KMS-11 (cell line): Measurements from ENCODE around the gene CORO2B.

Experiments
- H2AFZ ChIP-seq: fragments of 200-600 bp; sonication (generic); 2 replicates; pipeline ENCODE4 v1.6.1; 2016; ENCODE audit warnings: antibody characterized with exemption, mixed run types, low read depth
- H3K27ac ChIP-seq: fragments of 200-600 bp; sonication (generic); 2 replicates; pipeline ENCODE4 v1.6.1; 2016; ENCODE audit warnings: mild to moderate bottlenecking, mixed run types
- H3K27me3 ChIP-seq: fragments of 200-600 bp; sonication (generic); 2 replicates; pipeline ENCODE4 v1.6.1; 2017; ENCODE audit warnings: mild to moderate bottlenecking, low read depth, mixed run types, moderate library complexity; ENCODE audit not compliant: insufficient read depth
- H3K36me3 ChIP-seq: fragments of 200-600 bp; sonication (generic); 2 replicates; pipeline ENCODE4 v1.6.1; 2017; ENCODE audit warnings: mild to moderate bottlenecking, mixed run types; ENCODE audit not compliant: insufficient read depth
- H3K4me1 ChIP-seq: fragments of 200-600 bp; sonication (generic); 2 replicates; pipeline ENCODE4 v1.6.1; 2016; ENCODE audit warnings: mild to moderate bottlenecking, low read depth, mixed run types; ENCODE audit not compliant: poor library complexity, severe bottlenecking
- H3K4me2 ChIP-seq: fragments of 200-600 bp; sonication (generic); 2 replicates; pipeline ENCODE4 v1.7.0; 2016; ENCODE audit warnings: mild to moderate bottlenecking, mixed run types
- H3K4me3 ChIP-seq: fragments of 200-600 bp; sonication (generic); IDR thresholded peaks from 2 replicates; pipeline ENCODE4 v1.6.1; 2017; ENCODE audit warnings: low read depth, low read length, mixed read lengths; ENCODE audit not compliant: insufficient read depth
- H3K79me2 ChIP-seq: fragments of 200-600 bp; sonication (generic); 2 replicates; pipeline ENCODE4 v1.6.1; 2016; ENCODE audit warnings: low read depth, mixed run types; ENCODE audit not compliant: insufficient read depth
- H3K9ac ChIP-seq: fragments of 200-600 bp; sonication (generic); 2 replicates; pipeline ENCODE4 v1.6.1; 2016; ENCODE audit warnings: mild to moderate bottlenecking, mixed run types
- H4K20me1 ChIP-seq: fragments of 200-600 bp; sonication (generic); 2 replicates; pipeline ENCODE4 v1.6.1; 2016; ENCODE audit warnings: mild to moderate bottlenecking, mixed run types; ENCODE audit not compliant: insufficient read depth
- TF ChIP-seq, protein P1 (sequence below): fragments of 200-600 bp; sonication (generic); conservative IDR thresholded peaks from 2 replicates; pipeline ENCODE4 v1.6.1; 2017; ENCODE audit warnings: low read depth, mild to moderate bottlenecking, antibody characterized with exemption, low read length, moderate library complexity, mixed read lengths

The CORO2B gene

DNA sequence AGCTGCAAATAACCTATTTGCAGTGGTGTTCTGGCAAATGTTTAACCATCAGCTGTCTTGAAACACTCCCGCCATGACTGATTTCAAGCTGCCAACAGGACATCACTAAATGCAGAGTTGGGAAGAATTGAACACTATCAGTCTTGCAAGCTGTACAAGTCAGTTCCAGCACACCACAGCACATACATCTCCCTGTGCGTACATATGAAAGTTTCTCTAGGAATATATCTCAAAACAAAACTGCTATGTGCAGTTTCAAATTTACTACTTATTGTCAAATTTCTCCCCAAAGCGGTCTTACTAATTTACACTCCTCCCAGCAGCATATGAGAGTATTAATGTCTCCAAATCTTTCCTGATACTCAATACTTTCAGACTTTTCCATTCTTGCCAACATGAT, 30.4 kb upstream of the CORO2B start:
- Histone ChIP-seq H4K20me1 (no peaks in the 10 kb centered on the region), H3K27ac (no peak overlapping the region), H3K27me3 (no peaks in the 10 kb centered on the region), H3K36me3 (no peaks in the 10 kb centered on the region), H3K79me2 (no peaks in the 10 kb centered on the region), H2AFZ (no peak overlapping the region), H3K4me1 (no peaks in the 10 kb centered on the region), H3K9ac (no peak overlapping the region), H3K4me2 (no peak overlapping the region), H3K4me3 (no peak overlapping the region)
- TF ChIP-seq, protein P1, sequence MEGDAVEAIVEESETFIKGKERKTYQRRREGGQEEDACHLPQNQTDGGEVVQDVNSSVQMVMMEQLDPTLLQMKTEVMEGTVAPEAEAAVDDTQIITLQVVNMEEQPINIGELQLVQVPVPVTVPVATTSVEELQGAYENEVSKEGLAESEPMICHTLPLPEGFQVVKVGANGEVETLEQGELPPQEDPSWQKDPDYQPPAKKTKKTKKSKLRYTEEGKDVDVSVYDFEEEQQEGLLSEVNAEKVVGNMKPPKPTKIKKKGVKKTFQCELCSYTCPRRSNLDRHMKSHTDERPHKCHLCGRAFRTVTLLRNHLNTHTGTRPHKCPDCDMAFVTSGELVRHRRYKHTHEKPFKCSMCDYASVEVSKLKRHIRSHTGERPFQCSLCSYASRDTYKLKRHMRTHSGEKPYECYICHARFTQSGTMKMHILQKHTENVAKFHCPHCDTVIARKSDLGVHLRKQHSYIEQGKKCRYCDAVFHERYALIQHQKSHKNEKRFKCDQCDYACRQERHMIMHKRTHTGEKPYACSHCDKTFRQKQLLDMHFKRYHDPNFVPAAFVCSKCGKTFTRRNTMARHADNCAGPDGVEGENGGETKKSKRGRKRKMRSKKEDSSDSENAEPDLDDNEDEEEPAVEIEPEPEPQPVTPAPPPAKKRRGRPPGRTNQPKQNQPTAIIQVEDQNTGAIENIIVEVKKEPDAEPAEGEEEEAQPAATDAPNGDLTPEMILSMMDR = no peak

- 0 out of 2 replicates have a peak overlapping the region, but pooled peaks have one; percentile 9 for H2AFZ ChIP-seq
- H3K9ac ChIP-seq = no peak overlapping the region
- no peak overlapping the region for H3K27ac ChIP-seq
- no peaks in the 10 kb centered on the region for H3K79me2 ChIP-seq
- no peaks in the 10 kb centered on the region for H3K27me3 ChIP-seq
- TF ChIP-seq, protein P1 = no peak
- no peaks in the 10 kb centered on the region for H4K20me1 ChIP-seq
- no peak overlapping the region for H3K4me2 ChIP-seq
- no peaks in the 10 kb centered on the region for H3K36me3 ChIP-seq
- H3K4me3 ChIP-seq = no peak overlapping the region
- H3K4me1 ChIP-seq = no peaks in the 10 kb centered on the region
Measured at GRCh38 chr15:68550004-68550403, 28.8 kb upstream of the CORO2B start.

GRCh38 chr15:68550498-68551295, 28.1 kb upstream of the CORO2B start:
- TF ChIP-seq, protein P1 = peak; percentile 89
- Histone ChIP-seq H3K36me3 (no peaks in the 10 kb centered on the region), H3K27ac (no peak overlapping the region), H3K4me3 (no peak overlapping the region), H3K27me3 (no peaks in the 10 kb centered on the region), H3K4me2 (no peak overlapping the region), H3K9ac (no peak overlapping the region), H2AFZ (0 out of 2 replicates have a peak overlapping the region, but pooled peaks have one; percentile 9), H3K4me1 (no peaks in the 10 kb centered on the region), H3K79me2 (no peaks in the 10 kb centered on the region), H4K20me1 (no peaks in the 10 kb centered on the region)

- Histone ChIP-seq H4K20me1 (no peaks in the 10 kb centered on the region), H3K36me3 (no peaks in the 10 kb centered on the region), H3K4me2 (no peak overlapping the region), H3K4me1 (no peaks in the 10 kb centered on the region), H3K4me3 (no peak overlapping the region), H2AFZ (no peak overlapping the region), H3K79me2 (no peaks in the 10 kb centered on the region), H3K27me3 (no peaks in the 10 kb centered on the region), H3K27ac (no peak overlapping the region), H3K9ac (no peak overlapping the region)
- TF ChIP-seq, protein P1 = no peak
Measured at GRCh38 chr15:68551296-68551635, 27.5 kb upstream of the CORO2B start.
